Stimulated activated CD4-positive, alpha-beta T cell treated with anti-CD3 and anti-CD28 coated beads, TNF-alpha, amount 100 ng/mL, for 48 hours (primary cell): ENCODE measurements around the gene LRMDA.

Experiments
- DNase-seq, 3 donors: peaks; one replicate each; pipeline ENCODE4 v3.0.0-alpha.2; 2020; ENCODE audit warnings: low read depth in 3 of 3

The LRMDA gene

DNA sequence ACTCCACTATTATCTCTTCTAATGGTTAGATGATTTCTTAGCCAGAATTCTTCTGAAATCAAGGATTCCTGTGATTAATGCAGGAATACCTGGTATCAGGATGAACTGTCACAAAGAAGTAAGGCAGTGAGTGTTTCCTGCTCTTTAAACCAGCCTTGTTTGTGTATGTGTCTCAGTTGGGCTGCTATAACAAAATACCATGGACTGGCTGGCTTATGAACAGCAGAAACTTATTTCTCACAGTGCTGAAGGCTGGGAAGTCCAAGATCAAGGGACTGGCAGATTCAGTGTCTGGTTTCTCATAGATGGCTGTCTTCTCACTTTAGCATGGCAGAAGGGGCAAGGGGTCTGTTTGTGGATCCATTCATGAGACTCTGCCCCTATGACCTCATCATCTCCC lies 42.7 kb downstream of the LRMDA start:
- DNase-seq, result no peak

DNA sequence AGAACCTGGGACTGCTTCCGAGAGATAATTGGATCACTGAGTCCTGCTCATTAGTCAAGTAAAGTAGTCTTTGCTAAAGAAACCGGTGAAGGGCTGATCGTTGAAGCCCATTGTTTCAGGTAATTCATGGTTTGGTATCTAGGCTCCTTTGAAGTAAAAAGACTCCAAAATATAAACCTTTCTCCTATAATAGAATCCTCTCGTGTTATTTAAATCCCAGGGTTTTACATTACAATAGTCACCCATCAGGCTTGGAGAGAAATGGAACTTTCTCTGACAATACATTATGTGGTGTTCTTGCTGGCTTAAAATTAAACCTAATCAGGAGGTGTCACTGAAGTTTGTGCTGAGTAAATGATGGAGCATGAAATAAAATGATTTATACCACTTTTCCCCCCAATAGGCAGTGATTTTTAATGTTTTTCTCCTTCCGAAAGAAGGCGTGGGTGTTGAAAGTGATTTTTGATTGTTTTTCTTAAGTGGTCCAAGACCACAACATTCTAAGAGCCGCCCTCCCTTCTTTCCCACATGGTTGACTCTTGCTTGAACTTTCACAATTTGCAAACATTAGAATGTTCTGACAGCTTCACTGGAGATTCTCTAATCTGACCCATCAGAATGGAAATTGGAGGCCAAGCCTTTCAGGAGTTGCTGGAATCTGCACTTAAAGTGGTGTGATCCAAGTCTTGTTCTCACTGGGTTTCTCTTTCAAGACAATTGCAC lies 44.2 kb downstream of the LRMDA start:
- DNase-seq, result no peak

DNA sequence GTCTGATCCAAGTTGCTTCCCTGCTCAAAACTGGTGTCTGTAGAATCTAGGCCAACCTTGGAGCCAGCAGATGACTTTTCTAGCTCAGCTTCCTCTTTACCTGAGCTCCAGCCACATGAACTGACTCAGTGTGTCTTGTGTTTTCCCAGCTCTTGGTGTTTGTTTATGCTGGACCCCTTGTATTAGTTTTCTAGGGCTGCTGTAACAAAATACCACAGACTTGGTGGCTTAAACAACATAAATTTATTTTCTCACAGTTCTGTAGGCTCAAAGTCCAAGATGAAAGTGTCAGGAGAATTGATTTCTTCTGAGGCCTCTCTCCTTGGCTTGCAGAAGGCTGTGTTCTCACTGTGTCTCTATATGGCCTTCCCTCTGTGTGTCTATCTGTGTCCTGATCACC lies 45.1 kb downstream of the LRMDA start:
- no peak for DNase-seq

DNA sequence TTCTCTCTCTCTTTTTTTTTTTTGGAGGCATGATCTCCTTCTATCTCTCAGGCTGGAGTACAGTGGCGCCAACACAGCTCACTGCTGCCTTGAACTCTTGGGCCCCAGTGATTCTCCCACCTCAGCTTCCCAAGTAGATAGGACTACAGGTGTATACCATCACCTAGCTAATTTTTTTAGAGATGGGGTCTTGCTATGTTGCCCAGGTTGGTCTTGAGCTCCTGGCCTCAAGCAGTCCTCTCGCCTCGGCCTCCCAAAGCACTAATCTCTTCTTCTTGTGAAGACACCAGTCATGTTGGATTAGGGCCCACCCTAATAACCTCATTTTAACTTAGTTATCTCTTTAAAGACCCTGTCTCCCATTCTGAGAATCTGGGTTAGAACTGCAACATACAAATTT lies 45.6 kb downstream of the LRMDA start:
- DNase-seq, result no peak

DNA sequence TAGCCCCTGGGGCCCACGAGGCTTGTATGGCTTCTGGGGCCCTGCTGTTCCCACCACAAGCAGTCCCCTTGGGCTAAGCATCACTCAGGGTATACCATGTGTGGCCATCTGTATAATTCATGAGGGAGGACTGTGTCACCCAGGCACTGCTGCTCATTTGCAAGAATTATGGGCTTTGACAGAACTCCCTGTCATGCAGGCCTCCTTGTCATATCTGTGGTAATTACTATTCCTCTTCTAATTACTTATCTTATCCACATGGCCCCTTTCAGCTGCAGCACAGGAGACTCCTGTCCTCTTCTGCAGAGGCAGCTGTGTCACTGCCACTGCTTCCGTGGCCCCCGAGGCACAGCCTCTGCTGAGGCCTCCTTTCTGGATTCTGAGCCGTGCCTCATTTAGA lies 46.3 kb downstream of the LRMDA start:
- DNase-seq, result no peak

DNA sequence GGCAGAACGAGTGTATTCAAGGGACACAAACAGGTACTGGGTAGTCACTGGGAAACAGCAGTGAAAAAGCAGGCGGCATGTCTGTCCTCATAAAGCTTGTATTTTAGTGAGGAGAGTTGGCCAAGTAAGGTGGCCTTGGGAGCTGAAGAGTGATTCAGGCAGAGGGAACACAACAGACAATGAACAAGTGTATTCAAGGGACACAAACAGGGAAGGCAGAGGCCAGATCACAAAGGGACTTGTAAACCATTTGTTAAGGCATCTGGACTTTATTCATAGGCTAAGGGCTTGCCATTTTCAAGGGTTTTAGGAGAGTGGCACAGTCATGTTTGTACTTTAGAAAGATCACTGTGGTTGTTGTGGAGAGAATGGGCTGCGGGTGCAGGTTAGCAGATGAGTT lies 49.0 kb downstream of the LRMDA start:
- no peak for DNase-seq

DNA sequence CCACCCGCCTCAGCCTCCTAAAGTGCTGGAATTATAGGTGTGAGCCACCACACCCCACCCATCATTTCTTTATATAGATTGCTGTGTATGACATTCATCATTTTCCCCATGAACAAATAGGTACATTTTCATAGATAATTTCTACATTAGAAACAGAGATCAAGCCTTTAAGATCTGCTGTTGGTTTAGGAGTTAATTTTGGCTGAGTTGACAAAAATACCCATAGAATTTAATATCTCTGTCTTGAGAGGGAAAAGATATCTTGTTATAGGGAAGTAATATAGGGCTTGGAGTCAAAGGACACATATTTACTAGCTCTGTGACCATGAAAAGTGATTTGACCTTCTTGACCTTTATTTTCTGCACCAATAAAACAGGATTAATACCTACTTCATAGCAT lies 51.8 kb downstream of the LRMDA start:
- no peak for DNase-seq

DNA sequence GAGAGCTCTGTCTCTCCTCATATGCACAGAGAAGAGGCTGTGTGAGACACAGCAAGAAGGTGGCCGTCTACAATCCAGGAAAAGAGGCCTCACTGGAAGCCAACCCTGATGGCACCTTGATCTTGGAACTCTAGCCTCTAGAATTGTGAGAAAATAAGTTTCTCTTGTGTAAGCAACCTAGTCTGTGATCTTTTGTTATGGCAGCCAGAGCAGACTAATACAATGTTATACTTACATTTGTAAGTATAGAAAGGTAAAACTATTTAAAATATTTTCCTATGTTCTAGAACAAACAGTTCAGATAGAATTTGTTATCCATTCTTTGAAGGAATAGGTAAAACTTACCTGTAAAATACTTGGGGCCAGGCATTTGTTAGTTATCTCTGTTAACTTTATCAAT lies 53.3 kb downstream of the LRMDA start:
- no peak for DNase-seq

DNA sequence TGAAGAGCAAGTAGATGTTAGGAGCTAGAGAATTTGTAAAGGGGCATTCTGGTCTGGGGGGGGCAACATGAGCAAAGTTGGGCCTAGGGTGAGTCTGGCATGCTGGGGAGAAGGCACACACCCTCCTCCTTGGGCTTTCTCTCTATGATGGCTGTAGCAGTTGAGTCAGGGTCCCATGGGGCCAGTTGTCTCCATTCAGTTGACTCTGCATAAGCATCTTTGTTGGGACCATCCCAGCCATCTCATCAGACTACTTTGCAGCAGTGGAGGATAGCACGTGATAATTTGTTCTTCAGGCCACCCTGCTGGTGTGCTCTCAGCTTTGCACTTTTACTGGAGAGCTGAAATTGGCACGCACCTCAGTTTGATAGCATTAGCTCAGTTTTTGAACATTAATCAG lies 55.2 kb downstream of the LRMDA start:
- no peak for DNase-seq

DNA sequence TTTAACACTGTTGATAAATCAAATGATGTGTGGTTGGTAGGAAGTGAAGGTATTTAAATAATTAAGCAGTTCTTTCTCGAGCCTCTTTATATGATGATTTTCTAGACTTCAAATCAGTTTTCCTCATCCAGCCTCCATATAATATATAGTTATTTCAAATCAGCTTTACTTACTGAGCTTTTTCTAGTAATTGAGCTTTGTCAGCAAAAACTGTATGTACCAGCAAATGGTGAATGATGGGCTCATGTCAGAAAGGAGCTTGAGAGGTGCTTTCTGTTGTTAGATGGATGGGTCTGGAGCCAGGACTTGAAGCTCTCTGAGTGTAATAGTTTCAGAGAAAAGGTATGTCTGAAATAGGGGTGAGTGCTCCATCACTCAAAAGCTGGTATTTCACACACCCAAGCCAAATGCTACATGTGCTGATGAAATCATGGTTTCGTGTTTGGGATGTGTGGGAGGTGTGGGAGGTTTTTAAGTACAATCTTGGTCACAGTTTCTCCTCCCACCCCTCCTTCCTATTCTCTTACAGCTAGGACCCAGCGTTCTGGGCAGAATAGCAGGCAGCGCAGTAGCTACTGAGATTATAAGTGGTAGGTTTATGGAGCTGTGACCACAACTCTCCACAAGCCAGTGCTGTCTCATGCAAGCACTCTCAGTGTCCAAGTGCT lies 55.8 kb downstream of the LRMDA start:
- no peak for DNase-seq

DNA sequence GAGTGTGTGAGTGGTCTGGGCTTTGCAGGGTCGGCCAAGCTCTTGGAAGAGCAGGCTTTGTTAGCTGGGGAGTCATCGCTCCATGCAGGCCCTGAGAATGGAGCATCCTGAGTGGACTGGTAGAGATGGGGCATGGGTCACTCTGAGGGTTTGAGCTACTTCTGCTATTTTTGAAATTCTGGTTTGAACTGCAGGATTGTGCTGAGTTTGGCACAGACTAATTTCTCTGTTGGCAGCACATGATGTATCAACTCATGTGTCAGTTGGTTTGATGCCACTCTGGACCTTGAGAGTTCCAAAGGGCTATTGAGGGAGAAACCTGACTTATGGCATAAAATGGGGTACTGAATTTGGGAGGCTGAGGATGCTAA lies 56.3 kb downstream of the LRMDA start:
- no peak for DNase-seq

DNA sequence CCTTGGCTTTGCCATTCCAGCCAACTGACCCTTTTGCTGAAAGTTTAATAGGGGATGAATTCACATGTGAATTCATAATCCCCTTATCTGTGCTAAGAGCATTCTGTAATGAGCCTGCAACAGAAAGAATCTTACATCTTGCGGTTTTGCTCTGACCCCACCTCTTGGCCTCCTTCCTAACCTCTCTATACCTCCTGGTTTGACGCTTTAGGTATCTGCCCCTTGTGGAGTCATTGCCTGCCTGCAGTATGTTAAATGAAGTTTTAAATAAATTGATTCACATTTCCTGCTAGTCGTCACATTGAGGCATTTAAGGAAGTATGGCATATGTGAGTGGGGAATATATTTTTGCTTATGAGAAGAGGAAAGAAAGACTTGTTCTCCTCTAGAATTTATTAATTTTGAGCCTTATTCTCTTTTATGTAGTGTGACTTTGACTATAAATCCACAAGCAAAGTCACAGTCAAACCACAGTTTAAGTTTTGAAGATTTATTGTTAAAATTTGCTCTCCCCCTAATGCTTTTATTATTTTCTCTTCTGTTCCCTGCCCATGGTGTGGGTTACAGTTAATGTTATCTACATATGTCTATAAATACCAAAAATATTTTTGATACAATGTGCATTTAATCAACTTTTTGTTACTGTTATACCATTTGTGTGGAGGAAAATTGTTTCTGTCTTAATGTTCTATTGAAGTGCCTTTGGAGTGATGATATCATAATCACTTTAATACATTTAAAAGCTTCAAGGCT lies 60.9 kb downstream of the LRMDA start:
- DNase-seq, result no peak

DNA sequence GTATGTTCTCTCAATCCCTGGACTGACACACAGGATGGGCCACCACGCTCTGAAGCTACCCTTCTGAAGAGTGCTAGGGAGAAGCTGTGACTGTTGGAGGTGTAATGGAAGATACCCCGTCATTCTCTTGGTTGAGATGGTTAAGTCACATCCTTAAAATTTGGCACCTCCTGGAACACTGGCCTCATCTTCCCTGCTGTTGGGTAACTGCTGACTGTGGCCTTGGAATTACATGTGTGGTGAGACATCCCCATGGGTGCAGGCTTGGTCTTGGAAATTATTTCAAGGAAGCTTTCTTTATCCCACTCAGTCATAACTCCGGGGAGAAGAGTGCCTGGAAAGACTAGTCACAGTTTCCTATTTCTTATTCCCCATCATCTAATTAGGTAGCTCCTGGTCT lies 62.0 kb downstream of the LRMDA start:
- no peak for DNase-seq

DNA sequence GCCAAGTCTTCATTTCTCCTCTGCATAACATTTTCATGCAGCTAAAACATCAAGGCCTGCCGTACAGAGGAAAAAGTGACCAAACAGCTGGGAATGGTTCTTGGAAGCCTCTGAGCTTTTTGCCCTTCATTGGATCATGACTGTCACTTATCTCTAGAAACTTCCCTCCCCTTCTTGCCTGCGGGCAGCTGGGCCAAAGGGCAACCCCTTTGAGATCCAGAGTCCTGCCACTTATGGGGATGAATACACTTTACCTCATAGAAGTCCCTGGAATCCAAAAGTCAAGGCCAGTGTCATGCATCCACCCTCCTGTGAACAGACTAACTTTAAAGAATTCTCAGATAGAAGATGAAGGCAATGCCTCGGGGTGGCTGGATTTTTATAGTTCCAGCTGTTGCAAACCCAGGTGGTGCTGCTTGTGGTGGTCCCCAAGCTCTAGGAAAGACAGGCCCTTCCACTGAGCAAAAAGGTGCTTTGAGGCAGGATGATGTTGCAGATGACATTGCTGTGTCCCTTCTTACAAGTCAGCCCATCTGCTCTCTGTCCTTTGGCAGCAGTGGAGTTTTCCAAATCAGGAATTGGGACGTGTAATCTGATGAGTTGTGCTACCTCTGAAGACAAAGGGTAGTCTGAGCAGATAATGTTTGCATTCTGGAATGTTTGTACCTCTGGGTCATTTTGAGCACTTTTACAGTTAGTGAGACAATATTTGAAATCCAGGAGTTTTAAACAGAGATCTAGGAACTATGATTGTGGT lies 64.2 kb downstream of the LRMDA start:
- no peak for DNase-seq

DNA sequence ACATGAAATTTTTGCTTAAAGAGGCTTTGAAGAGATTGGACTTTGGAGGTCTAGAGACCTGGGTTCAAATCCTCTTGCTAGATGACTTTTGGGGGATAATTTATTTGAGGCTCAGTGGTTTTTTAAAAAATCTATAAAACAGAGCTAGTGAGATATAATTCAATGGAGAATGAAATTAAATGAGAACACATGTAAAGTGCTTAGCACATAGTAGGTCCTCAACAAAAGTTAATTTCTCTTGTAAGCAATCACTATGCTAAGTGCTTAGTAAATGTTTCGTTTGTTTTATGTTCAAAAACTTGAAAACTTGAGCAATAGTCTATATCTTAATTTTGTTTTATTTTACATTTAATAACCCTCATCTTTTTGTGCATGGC lies 64.8 kb downstream of the LRMDA start:
- no peak for DNase-seq

DNA sequence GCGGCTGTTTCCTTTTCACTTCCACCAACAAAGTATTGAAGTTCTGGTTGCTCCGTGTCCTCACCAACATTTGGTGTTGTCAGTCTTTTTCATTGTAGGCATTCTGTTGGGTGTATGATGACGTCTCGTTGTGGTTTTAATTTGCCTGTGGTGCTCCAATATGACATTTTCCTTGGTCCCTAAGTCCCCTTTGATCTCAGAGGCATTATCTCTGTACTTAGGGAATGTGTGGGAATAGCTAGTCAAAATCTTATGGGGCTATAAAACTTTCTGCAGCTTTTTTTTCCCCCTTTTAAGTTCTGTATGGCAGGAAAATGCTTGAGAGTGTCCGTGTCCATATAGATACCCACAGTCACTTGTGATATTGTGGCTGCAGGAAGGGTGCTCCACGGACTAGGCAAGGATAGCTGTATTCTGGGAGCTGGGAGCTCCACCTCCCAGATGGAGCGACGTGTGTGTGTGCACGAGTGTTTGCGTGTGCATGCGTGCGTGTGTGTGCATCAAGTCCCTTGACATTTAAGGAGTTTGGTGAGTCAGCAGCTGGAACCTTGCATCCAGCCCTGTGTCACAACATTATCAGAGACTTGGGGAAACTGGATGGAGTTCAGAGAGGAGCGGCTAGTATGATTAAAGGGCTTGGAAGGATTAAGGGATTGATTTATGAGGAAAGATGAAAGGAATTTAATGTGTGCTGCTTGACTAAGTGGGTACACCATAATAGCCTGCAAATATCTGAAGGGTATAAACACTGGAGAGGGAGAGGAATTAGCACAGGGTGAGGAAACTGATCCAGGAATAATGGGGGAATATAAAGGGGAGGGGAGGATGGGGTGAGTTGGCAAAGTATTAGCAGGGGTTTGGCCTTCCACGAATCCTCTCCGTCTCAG lies 66.8 kb downstream of the LRMDA start:
- no peak for DNase-seq

DNA sequence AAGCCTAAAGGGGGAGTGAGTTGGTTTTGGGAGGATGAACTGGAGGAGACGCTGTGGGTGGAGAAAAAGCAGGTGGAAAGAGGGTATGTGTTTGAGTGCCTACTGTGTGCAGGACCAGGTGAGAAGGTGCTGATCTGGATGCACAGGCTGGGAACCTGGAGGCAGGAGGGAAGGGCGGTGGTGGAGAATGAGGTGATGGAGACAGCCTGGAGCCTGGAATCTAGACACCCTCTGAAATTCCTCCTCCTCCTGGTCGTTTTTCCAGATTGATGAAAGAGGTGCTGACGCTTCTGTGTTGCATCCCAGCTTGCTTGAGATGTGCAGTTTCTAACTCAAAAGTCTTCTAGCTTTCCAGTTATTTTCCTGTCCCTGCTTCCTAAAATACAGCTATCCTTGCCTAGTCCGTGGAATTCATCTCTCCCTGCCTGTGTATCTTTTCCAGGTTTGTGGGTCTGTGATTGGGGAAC lies 67.5 kb downstream of the LRMDA start:
- DNase-seq, result no peak

DNA sequence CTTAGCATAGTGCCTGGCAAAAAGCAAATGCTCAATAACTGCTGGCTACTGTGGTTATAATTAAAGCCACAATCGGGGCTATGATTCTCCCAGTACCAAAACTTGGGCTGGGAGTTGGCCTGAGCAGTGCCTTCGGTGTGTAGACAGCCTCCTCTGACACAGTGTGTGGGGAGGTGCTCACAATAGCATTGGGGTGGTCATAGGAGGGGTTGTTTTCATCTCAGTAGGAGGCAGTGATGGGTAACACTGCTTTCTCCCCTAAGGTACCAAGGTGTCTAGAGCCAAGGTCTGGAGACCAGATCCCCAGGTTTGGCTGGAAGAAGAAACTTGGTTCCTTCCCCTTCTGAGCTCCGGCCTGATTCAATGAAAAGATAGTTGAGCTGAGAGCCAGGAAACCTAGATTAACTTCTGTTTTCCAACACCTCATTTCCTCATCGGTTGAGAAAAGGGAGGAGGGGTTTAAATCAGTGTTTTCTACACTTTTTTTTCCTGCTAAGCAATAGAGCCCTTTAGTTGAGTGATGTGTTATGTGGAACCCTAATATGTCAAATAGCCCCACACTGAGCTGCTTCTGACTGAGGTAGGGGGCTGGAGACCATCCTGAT lies 68.2 kb downstream of the LRMDA start:
- DNase-seq, result no peak

DNA sequence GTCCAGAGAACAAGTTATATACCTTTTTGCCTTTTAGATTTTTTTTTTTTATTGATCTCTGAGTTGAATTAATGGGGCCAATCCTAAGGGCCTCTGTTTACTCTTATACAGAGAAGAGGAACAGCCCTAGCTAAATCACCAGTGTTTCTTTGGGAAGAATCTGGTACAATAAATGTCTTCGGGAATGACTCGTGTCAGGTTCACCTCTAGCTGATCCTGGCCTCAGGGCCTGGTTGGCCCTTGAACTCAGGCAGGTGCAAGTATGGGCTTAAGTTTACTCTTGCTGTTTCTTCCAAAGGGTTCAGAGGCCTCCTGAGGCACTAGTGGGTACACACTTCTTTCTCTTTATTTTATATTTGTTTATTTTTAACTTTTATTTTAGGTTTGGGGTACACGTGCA lies 71.0 kb downstream of the LRMDA start:
- DNase-seq, result no peak

DNA sequence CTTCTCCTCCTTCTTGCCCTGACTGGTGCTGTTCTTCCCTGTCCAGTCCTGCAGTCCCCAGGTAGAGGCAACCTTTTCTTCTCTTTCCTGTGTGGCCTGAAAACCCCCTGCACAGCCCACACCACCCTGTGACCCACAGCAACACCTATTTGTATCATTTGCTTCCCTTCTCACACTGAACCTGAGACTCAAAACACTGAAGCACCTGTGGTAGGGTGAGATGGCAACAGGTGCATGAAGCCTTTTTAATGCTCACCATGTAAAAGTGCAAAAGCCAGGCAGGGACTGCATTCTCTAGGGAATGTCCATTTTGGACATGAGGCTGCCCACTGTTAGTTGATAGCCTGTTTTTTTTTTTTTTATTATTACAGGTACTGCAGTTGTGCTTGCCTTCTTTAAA lies 71.4 kb downstream of the LRMDA start:
- no peak for DNase-seq

DNA sequence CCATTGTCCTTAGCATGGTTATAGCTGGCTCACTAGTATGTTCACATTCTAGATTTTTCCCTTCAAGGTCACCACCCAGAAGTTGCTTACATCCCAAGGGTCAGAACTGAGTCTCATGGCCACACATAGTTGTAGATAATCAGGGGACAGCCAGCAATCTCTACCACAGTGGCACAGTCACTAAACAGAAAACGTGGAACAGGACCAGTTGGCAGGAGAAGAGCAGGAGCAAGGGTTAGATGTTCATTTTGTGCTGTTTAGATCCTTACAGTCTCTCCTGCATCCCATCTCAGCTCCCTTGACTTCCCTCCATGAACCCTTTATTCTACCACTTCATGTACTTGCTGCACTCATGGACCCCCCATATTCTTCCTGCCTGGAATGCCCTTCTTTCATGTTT lies 73.9 kb downstream of the LRMDA start:
- no peak for DNase-seq
